SK-N-SH (cell line): Measurements from ENCODE around the gene ECM1.

Experiments
- ELF1 ChIP-seq: IDR thresholded peaks from 2 replicates; pipeline ENCODE4 v1.4.0; 2012
- EP300 ChIP-seq, 2 experiments: IDR thresholded peaks; 2 replicates each; pipeline versions ENCODE4 v1.4.0 to v1.6.1; 2012; ENCODE audit warnings: borderline replicate concordance in 1 of 2, low read depth in 1 of 2, low read length in 1 of 2
- EZH2phosphoT487 ChIP-seq: fragments of 200-600 bp; sonication (generic); IDR thresholded peaks from 2 replicates; pipeline ENCODE4 v1.6.1; 2017; ENCODE audit warnings: low read depth, mixed run types, mild to moderate bottlenecking, antibody characterized with exemption, moderate library complexity, borderline replicate concordance
- FOXM1 ChIP-seq: IDR thresholded peaks from 2 replicates; pipeline ENCODE4 v1.4.0; 2012; ENCODE audit warnings: low read depth, mild to moderate bottlenecking
- MEF2A ChIP-seq: IDR thresholded peaks from 2 replicates; pipeline ENCODE4 v1.4.0; 2012; ENCODE audit warnings: low read depth, borderline replicate concordance
- MXI1 ChIP-seq: IDR thresholded peaks from 2 replicates; pipeline ENCODE4 v1.6.1; 2012; ENCODE audit warnings: mild to moderate bottlenecking, low read depth, low read length, improper control_type of control experiment
- NRF1 ChIP-seq: IDR thresholded peaks from 2 replicates; pipeline ENCODE4 v1.6.1; 2012; ENCODE audit warnings: low read depth, mild to moderate bottlenecking, low read length
- POLR2AphosphoS5 ChIP-seq: IDR thresholded peaks from 2 replicates; pipeline ENCODE4 v1.6.1; 2012; ENCODE audit warnings: low read depth, low read length
- RFX5 ChIP-seq: IDR thresholded peaks from 2 replicates; pipeline ENCODE4 v1.6.1; 2012; ENCODE audit warnings: mild to moderate bottlenecking, improper control_type of control experiment, low read length
- SIN3A ChIP-seq: IDR thresholded peaks from 2 replicates; pipeline ENCODE4 v1.6.1; 2012; ENCODE audit warnings: low read depth, mild to moderate bottlenecking, low read length, moderate library complexity, borderline replicate concordance
- TF ChIP-seq, protein P1 (sequence below): fragments of 200-600 bp; sonication (generic); IDR thresholded peaks from 2 replicates; pipeline ENCODE4 v1.6.1; 2017; ENCODE audit warnings: antibody characterized with exemption, mild to moderate bottlenecking, moderate library complexity
- TF ChIP-seq, protein P2 (sequence below): IDR thresholded peaks from 2 replicates; pipeline ENCODE4 v1.4.0; 2012; ENCODE audit warnings: low read depth, borderline replicate concordance
- TF ChIP-seq, protein P3 (sequence below): IDR thresholded peaks from 2 replicates; pipeline ENCODE4 v1.4.0; 2012; ENCODE audit warnings: low read depth
- TF ChIP-seq, protein P4 (sequence below): fragments of 150-350 bp; IDR thresholded peaks from 2 replicates; pipeline ENCODE4 v1.6.1; 2017; ENCODE audit warnings: antibody characterized with exemption, low read length, low read depth, borderline replicate concordance

DNA sequence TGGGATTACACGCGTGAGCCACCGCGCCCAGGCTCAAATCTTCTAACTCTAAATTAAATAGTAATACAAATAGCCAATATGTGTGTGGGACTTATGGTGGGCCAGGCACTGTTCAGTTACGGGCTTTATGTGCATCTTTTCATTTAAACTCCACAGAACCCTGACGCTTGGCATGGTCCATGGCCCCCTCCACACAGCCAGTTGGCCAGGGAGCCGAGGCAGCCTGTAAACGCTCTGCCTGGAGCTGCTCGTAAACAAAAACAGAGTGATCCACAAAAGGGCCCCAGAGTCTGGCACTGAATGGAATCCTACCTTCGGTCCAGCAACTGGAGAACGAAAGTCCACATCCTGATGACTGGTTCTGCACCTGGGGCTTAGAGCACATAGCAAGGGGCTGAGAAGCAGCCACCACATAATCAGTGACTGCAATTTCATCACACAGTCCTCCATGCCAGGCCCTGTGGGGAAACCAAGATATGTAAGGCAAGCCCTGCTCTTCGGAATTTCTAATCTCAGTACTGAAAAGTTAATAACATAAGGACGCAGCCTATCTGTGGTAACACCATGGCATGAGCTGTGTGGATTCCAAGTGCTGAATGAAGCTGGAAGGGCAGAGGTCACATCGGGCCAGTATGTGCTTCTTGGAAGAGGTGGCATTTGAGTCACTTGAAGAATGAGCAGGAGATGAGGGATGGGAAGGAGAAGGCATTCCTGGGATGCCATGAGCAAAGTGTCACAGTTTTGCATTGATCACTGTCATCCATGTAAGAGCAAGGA is 27.8 kb downstream of the ECM1 start:
- TF ChIP-seq, protein P1, sequence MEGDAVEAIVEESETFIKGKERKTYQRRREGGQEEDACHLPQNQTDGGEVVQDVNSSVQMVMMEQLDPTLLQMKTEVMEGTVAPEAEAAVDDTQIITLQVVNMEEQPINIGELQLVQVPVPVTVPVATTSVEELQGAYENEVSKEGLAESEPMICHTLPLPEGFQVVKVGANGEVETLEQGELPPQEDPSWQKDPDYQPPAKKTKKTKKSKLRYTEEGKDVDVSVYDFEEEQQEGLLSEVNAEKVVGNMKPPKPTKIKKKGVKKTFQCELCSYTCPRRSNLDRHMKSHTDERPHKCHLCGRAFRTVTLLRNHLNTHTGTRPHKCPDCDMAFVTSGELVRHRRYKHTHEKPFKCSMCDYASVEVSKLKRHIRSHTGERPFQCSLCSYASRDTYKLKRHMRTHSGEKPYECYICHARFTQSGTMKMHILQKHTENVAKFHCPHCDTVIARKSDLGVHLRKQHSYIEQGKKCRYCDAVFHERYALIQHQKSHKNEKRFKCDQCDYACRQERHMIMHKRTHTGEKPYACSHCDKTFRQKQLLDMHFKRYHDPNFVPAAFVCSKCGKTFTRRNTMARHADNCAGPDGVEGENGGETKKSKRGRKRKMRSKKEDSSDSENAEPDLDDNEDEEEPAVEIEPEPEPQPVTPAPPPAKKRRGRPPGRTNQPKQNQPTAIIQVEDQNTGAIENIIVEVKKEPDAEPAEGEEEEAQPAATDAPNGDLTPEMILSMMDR: no peak
- TF ChIP-seq FOXM1 (no peak), EP300 (IDR thresholded peaks at IDR 0.05; ENCODE audit: borderline replicate concordance in 1 of 2, low read depth in 1 of 2, low read length in 1 of 2) (no peak), SIN3A (no peak), RFX5 (no peak), MEF2A (no peak), NRF1 (no peak), MXI1 (no peak), EZH2phosphoT487 (no peak), POLR2AphosphoS5 (no peak), ELF1 (no peak)
- TF ChIP-seq, protein P2, sequence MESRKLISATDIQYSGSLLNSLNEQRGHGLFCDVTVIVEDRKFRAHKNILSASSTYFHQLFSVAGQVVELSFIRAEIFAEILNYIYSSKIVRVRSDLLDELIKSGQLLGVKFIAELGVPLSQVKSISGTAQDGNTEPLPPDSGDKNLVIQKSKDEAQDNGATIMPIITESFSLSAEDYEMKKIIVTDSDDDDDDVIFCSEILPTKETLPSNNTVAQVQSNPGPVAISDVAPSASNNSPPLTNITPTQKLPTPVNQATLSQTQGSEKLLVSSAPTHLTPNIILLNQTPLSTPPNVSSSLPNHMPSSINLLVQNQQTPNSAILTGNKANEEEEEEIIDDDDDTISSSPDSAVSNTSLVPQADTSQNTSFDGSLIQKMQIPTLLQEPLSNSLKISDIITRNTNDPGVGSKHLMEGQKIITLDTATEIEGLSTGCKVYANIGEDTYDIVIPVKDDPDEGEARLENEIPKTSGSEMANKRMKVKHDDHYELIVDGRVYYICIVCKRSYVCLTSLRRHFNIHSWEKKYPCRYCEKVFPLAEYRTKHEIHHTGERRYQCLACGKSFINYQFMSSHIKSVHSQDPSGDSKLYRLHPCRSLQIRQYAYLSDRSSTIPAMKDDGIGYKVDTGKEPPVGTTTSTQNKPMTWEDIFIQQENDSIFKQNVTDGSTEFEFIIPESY: no peak
- TF ChIP-seq, protein P3, sequence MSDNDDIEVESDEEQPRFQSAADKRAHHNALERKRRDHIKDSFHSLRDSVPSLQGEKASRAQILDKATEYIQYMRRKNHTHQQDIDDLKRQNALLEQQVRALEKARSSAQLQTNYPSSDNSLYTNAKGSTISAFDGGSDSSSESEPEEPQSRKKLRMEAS: no peak
- TF ChIP-seq, protein P4, sequence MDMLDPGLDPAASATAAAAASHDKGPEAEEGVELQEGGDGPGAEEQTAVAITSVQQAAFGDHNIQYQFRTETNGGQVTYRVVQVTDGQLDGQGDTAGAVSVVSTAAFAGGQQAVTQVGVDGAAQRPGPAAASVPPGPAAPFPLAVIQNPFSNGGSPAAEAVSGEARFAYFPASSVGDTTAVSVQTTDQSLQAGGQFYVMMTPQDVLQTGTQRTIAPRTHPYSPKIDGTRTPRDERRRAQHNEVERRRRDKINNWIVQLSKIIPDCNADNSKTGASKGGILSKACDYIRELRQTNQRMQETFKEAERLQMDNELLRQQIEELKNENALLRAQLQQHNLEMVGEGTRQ: no peak
